Stimulated activated naive CD4-positive, alpha-beta T cell treated with Interleukin-2 at 50 U/mL for 16 hours (primary cell): Measurements from ENCODE around the gene TCF4.

Source experiments
- DNase-seq: peaks from one replicate; lab custom pipeline; 2025; lab: John Stamatoyannopoulos, UW

The TCF4 gene

DNA sequence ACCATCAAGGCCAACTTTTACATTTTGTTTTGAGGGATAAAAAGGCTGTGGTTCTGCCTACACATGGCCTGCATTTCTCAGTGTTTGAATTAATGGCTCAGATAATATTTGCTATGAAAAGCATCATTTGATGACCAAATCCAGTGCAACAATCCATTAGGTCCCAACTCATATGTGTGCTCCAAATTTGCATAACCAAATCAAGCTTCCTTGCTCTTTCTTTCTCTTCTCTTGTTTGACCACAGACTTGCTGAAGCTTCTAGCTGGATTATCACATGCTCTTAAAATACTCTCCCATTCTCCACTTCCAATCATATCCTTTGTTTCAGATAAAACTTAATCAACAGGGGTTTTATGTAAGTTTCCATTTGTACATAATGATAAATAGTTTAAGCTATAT is 147.0 kb downstream of the TCF4 start:
- DNase-seq: no peak

DNA sequence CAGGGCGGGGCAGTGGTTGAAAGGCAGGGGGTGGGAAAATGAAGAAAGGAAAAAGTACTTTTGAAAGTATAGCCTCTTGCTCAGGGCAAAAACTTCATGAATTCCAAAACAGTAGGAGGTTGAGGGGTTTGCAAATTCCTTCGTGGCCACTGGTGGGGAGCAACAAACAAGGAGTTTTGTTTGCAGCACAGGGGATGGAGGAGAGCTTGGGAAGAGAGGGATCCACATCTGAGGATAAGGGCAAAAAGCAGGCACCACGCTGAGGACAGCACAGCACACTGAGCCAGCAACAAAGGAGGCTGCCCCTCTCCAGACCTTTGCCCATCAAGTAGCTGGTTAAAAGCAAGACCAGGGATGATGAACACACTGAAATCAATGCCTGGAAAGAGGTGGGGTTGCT is 148.9 kb downstream of the TCF4 start:
- no peak for DNase-seq

DNA sequence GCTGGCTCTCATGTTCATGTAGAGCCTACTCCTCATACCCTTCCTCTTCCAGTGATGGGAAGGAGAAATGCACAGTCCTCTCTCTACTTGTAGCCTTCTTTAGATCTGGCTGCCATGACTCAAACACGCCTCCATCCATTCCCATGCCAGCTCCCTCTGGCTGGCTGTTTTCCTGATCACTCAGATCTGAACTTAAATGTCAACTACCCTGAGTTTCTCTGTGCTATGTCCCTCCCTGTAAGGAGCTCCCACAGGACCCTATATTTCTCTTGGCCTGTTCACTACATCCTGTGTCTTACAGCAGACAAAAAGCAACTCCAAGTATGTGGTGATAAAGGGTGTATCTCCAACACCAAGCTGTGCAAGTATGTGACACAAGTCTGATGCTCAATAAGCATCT is 152.4 kb downstream of the TCF4 start:
- no peak for DNase-seq

DNA sequence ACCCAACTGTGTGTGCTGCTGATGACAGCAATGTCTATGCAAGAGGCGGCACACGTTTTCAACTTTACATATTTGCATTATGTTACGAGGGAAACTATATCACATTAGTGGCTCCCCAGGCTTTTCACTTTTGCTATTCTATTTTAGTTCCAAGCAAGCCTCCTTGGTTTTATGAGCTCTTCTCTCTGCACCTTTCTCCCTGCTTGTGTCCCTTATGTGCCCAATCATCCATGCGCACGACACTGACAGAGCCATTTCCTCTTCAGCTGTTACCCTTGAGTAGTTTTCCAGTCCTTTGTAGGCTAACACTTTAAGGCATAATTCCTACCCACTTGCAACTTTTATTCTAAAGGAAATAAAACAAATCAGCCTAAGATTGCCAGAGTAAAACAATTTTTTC is 154.3 kb downstream of the TCF4 start:
- DNase-seq: no peak

DNA sequence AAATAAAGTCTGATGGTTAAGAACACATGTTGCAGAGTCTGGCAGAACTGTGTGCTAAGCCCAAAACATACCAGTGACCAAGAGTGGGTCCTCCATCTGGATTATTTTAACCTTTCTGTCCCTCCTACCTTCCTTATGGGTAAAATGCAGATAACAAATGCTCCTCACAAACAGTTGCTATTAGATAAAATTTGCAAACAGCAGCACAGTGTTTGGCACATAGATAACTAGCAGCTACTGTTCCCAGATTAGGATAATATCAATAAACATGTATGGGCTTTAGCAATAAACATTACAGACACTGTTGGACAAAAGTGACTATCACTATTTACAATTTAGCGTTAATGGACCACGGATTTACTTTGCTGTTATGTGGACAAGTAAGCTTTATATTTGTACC is 154.9 kb downstream of the TCF4 start:
- no peak for DNase-seq

DNA sequence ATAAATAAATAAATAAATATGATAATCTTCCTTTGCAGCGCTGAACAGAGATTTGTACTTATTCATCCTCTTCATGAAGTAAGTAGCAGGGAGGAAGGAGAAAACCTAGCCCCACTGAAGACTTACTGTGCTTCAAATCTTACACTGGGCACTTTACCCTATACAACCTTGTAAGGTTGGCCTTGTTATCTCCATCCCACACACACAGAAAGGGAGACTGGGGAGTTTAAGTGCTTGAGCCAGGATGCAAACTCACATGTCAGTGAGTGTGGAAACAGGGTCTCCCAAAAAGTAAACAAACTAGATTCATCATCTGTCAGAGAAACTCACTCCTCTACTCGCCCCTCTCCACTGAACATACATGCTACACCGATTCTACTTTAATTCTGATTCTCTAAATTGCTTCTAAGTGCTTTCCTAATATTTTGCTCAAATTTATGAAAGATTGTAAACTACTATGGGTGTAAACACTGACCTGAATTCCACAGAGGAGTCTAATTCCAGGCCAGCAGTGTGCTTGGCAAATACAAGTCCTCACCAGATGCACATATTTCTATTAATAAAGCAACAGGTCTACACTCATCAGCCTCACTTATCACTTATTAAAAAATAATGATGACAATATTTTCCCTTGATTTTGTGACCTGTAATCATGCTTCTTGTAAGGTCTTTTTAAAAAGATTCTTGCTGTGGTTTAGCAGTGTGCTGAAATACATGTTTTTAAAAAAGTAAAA is 155.5 kb downstream of the TCF4 start:
- DNase-seq: no peak

DNA sequence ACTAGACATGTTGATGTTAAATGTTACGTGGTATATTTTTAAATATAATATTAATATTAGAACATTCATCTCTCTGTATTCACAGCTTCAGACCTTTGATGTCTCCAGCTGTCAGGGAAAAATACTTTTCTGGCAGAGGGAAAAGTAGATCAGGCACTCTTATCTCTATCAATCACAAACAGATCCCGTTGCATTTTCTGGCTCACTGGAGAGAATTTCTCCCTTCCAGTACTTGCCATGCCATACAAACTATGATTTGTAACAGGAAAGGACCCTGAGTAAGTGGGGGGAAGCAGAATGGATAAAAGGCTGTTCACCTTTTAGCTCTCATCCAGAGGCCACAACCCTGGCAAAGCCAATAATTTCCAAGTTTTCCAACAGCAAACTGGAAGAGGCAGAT is 158.0 kb downstream of the TCF4 start:
- no peak for DNase-seq

DNA sequence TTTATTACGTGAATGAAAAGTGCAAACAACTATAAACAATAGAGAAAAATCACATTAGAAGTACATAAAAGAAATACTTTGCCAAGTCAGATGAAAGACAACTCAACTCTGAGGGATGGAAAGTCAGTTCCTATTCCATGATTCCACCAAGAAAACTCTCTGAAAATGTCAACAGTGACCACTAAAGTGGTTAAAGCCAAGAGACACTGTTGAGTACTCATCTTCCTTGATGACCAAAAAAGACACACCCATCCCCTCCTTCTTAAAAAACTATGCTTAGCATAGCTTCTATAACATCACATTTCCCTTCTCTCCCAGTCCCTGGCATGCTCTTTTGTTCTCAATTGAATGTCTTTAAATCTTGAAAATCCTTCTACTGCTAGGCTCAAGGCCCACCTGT is 160.0 kb downstream of the TCF4 start:
- DNase-seq: no peak

DNA sequence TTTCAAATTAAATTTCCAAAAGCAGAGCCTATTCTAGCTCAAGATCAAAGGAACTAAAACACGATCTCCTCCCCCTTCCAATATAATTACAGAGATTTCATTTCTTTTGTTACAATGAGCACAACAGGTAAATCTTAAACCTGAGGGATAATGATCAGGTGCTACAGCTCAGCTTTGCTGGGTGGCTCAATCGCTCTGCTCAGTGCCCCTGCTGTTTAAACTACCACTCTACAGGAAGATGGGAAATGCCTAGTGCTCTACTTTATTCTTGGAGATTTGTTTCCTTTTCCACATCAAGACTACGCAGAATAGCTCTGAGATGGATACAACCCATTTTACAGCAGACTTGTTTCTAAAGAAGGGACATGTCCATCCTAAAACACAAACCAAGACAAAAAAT is 162.3 kb downstream of the TCF4 start:
- no peak for DNase-seq

DNA sequence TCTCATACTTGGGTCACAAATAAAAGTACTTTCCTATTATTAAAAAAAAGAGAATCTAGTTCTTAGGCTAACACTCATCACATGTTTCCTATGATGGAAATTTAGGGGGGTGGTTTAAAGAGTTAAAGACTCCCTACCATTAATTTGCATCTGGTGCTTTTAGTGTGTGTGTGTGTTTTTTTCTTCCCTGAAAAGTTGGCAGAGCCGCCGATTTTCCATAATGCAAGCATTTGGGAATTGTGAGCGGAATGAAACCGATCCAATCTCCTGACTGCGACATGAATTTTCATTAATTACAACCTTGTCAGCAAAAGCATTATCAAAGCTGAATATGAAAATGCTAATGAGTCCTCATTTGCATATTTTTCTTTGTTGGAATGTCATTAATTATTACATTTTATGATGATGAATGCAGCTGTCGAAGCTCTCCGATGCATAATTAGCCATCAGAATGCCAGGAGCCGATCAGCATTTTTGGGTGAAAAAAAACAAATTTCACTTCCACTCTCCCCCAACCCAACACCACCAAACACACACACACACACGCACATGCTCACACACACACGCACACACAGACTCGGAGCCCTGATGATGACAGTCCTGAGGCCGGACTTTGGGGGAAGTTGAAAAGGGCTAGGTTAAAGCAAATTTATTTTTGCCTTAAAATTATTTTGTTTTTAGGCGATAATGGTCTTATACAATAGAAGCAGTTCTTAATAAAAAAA is 165.4 kb downstream of the TCF4 start:
- no peak for DNase-seq

DNA sequence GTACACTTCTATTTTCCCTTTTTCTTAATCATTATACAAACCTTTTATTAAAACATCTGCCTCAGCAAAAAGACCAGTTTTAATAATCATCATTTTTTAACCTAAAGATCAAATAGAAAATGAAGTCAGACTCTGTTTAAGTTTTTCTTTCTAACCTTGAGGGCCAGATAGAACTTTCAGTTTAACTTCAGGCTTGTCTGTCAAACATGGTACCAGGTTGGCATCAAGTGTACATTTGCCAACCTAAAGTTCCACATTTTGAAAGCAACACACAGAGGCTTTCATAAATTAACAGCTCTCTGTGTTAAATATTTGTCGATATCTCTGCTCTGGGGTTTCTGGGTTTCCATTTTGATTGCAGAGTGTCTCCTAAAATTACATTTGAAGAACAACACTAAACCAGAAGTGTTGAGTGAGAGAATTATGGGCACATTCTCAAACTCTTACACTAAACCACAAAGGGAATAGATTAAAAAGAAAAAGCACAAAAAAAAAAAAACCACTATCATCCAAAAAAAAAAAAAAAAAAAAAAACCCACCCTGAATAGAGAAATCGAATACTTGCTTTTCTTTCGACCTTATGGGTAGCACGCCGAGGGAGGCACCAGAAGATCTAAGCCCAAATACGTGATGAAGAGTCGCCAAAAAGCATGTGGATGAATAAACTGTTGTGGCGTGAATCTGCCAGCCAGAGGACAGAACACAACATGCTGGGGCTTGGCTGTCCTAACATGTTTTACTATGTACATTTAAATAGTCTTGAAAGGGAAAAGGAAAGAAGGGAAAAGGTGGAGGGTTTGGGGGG is 166.2 kb downstream of the TCF4 start:
- DNase-seq: no peak

DNA sequence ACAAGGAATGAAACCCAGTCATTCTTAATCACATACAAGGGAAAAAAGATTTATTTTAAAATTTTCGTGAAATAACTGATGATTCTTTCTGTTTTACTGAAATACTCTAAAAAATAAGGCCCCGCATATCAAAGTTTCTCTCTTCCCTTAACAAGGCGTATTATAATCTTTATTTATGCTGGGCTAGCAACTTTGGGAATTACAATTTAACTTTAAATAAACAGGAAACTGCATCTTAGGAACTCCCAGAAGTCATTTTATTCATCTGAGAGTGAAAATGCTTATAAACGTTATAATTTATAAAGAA is 166.7 kb downstream of the TCF4 start:
- no peak for DNase-seq

DNA sequence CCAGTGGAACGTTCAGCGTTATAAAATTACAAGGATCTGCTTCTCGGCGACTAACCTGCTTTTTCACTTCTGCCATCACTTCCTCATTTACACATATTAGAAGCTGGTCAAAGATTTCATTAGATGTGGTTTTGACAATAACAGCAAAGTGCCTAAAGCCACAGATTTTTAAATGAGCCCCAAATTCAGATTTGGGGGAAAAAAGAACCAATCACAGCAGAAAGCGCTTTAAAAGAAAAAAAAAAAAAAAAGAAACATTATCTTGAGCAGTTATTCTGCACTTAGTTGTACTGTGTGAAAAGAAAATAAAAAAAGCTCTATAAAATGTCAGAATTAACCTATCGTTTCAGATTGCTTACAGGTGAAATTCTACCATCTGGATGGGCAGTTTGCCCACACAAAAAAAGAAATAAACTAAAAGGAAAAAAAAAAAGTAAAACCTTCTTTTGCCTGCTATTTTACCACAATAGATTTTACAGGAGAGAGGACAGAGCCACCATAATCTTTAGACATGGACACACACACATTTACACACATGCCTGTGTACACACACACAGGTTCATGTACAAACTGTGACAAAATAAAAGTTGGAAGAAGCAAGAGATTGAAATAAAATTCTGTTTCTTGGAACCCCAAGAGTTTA is 167.2 kb downstream of the TCF4 start:
- no peak for DNase-seq

DNA sequence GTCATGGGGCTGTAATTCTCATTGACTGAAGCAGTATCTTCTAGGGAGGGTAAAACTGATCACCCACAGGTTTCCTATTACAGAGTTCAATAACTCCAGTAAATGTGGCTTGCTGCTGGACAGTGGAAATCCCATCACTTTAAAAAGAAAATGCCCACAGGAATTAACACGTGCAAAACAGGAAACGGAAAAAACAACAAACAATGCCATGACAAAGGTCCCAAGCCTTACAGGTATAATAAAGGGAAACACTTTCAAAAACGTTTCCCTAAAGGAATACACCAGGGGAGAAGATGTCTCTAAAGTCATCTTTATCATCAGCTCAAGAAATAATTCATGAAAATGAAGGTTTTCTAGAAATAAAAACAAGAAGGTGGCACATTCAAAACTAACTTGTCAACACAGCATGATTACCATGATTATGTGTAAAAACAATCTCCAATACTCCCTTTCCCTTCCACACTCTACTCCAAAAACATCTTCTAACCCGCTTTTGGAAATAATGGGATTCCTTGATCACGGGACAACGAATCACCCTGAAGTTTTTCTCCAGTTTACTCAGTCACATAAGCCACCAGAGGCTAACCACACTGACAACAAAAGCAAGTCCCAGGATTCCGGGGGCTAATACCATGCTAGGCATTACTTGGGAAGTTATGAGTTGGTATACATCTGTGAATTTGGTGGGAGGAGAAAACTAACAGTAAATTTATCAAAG is 167.9 kb downstream of the TCF4 start:
- no peak for DNase-seq

DNA sequence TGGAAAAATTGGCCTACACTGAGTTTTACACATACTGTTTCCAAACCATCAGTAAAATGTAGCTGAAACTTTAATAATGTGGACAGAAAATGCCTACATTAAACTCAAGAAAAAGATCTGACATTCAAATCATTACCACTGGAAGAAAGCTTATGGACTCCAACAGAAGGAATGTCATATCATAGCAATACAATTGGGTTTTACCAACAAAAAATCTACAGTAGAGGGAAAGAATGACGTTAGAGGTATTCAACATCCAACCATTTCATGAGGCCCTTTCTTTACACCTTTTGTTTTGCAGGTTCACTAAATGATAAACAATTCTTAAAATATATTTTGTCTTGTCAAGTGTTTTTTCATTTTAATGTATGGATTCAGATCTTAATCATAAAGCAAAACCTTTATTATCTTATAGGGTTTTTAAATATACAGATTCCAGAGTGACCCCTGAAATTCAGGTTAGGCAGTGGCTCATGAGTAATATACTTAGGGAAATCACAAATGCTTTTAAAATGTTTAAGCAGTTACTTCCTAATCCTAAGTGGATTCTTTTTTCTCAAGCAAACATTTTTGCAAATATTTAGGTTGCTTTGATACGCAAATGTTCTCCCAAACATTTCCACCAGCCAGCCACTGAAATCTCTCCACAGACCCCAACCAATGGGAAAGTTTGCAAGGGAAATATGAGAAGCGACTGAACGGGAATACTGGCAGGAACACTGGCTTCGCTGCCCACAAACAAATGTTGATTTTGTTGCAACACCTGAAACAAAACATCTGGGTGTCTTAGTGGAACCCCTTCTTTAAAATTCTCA is 168.7 kb downstream of the TCF4 start:
- DNase-seq: no peak

DNA sequence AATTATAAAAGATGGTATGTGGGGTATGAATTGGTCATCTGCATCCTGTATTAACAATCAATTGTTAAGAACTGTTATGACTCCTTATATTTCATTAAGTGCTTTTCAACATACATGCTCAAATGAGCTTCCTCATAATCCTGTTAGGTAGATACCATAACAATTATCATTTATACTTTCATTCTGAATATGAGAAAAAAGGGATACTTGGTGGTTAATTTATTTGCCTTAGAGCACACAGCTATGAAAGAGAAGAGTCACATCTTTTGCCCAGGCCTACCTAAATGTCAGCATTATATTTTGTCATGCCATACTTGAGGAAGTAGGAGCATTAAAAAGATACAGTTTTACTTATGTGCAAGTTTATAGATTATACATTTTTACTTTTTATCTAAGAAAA is 169.6 kb downstream of the TCF4 start:
- DNase-seq: no peak

DNA sequence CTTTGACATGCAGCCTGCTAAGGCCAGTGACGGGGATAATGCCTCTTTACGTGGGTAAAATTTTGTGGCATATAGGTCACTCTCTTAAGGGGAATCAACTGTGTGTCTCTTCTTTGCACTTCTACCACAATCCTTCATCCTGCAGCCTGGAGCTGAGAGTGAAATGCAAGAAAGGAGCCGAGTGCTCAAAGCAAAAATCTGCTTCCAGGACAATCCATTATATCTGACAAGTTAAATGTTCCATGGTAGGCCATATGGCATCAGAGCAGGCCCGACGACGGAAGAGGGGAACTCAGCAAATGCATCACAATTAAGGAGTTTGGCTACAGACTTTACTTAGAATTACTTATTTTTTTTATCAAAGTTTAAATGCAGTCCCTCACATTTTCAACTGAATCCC is 171.2 kb downstream of the TCF4 start:
- DNase-seq: no peak

DNA sequence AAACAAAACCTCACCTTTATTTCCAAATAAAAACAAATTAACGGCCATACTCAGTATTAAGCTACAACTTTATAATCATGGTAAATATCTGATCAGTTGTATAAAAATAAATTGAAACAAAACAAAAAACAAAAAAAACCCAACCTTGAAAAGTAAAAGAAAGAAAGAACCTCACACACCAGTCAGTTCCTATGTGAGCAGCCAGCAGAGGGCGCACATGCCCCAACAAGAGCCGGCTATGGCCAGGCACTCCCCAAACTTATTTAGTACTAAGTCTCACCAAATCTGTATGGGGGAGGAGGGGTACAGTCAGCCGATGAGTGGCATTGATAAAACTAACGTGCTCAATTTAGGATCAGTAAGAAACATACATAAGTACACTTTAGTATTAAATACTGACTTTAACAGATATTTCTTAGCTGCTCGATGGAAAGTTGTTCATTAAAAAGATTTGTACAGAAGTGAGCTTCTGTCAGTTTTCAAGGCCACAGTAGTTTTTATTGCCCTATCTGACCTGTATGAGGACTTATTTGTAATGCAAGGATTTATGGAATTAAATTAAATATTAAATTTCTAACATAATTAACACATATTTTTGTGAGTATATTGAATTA is 172.6 kb downstream of the TCF4 start:
- peak; percentile 38 for DNase-seq

DNA sequence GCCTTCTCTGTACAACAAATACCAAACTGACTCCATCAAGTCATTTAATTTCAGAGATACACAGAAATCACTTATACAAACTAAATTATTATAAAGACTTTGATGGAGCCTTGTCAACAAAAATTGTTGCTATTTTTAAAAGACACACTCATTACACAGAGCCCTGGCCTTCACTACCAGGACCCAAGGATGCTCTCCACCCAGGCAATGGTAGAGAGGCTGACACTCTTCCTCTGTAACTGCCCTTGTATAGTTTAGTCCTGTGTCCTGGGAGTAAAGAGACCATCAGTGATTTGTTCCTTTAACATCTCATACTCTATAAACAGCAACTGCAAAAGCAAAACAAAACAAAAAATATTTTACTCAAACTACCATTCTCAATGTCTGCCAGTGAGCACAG is 173.5 kb downstream of the TCF4 start:
- no peak for DNase-seq

DNA sequence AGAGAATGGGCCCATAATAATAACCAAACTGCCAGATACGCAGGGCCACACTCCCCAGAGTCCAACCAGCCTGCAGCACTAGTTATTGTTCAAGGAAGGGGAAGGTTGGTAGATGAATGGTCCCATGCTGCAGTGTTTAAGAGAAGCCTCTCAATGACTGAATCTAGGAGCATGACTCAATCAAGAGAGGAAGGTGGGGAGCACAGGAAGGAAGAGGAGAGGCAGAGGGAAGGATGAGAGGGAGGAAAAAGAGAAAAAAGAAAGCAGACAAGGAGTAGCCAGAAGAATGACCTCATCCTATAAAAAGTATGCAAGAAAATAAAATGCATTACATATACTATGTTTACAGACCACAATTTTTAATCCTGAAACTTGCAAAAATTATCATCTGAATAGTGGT is 174.5 kb downstream of the TCF4 start:
- no peak for DNase-seq
